ENCODE results near the gene ANKRD36.
"Not testable (repeated sequence)": the region's sequence is repeated elsewhere in the genome, so short reads cannot be mapped to it uniquely, and the experiment has no call there.

DNA sequence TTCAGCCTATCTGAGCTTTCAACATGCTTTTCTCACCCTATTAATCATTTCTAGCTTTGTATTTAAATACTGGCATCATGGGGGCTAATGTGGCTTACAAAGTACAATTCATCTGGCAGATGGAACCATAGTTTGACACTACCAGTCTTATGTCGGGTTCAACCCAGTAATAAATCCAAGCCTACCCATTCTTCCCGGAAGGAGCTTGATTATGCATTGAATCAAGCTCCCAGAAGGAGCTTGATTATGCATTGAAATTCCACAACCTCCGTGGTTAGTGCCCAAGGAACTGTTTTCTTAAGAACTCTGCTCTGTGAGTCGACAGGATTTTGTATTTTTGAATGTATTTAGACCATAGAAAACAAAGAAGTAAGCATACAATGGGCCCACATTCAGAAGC, 148.2 kb downstream of the ANKRD36 start:
- TF ChIP-seq, protein P1, sequence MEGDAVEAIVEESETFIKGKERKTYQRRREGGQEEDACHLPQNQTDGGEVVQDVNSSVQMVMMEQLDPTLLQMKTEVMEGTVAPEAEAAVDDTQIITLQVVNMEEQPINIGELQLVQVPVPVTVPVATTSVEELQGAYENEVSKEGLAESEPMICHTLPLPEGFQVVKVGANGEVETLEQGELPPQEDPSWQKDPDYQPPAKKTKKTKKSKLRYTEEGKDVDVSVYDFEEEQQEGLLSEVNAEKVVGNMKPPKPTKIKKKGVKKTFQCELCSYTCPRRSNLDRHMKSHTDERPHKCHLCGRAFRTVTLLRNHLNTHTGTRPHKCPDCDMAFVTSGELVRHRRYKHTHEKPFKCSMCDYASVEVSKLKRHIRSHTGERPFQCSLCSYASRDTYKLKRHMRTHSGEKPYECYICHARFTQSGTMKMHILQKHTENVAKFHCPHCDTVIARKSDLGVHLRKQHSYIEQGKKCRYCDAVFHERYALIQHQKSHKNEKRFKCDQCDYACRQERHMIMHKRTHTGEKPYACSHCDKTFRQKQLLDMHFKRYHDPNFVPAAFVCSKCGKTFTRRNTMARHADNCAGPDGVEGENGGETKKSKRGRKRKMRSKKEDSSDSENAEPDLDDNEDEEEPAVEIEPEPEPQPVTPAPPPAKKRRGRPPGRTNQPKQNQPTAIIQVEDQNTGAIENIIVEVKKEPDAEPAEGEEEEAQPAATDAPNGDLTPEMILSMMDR (IDR thresholded peaks at IDR 0.05 in 2 of 3, conservative IDR thresholded peaks at IDR 0.05 in 1 of 3; ENCODE audit: control insufficient read depth in 2 of 3, extremely low read depth in 1 of 3, insufficient read depth in 1 of 3, low read depth in 3 of 3, low read length in 3 of 3): not testable (repeated sequence)
- not testable (repeated sequence) for TF ChIP-seq BRCA1 (IDR thresholded peaks at IDR 0.05; ENCODE audit: low read depth, low read length); EZH2 (IDR thresholded peaks at IDR 0.05; ENCODE audit: borderline replicate concordance, control insufficient read depth, low read depth, low read length); USF2 (IDR thresholded peaks at IDR 0.05; ENCODE audit: borderline replicate concordance, low read depth, low read length); FOS (IDR thresholded peaks at IDR 0.05; ENCODE audit: borderline replicate concordance, extremely low read depth, insufficient read length)
